ENCODE data around the gene FBXO15. TPM values are rescaled to one million over a fixed set of nuclear protein-coding genes. Genes with fewer than 3 reads are reported as not detected.

The FBXO15 gene
- total RNA-seq, 1 experiment from 2014 or later, result 0.39 TPM

DNA sequence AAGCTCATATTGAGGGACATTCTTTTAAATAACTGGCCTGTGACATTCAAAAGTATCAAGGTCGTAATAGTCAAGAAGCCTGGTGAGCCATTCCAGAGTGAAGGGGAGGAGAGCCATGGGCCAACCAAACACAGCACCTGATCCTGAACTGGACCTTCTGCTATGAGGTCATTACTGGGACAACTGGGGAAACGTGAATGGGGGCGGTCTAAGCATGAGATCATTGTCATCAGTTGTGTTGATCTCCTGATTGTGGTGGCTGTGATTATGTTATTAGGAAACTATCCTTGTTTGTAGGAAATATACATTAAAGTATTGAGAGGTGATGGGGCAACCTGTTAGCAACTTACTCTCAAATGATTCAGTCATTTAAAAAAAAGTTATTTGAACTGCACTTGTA is 79.3 kb downstream of the FBXO15 start:
- Mint-ChIP-seq H3K9me3 (no peaks in the 10 kb centered on the region), H3K36me3 (ENCODE audit: insufficient read depth in 1 of 3, low read depth in 3 of 3) (no peaks in the 10 kb centered on the region), H3K4me1 (peaks cover 6 to 7% of the 10 kb centered on the region in 2 experiments; a peak in 3 of 4 replicates), H3K27me3 (ENCODE audit: low read depth) (no peaks in the 10 kb centered on the region; the same call in 1 of the 2 replicates), H3K4me3 (no peak overlapping the region), H3K27ac (no peak overlapping the region)
- Histone ChIP-seq H3K79me1 (ENCODE audit: insufficient read depth, low read depth, low read length, poor library complexity, severe bottlenecking) (no peaks in the 10 kb centered on the region), H3K4ac (ENCODE audit: low read depth, low read length) (no peak overlapping the region), H2BK15ac (ENCODE audit: low read depth, low read length) (no peak overlapping the region), H4K5ac (ENCODE audit: insufficient read length, low read depth, low read length) (no peak overlapping the region), H2BK5ac (ENCODE audit: insufficient read length, low read length) (no peak overlapping the region), H3K9ac (ENCODE audit: extremely low read depth, insufficient read length, low read length) (no peak overlapping the region), H3K23me2 (ENCODE audit: insufficient read length, low read depth, low read length, poor library complexity, severe bottlenecking) (no peaks in the 10 kb centered on the region), H3K27ac (ENCODE audit: insufficient read length, low read depth, low read length) (no peak overlapping the region), H2BK20ac (ENCODE audit: low read depth, low read length, poor library complexity, severe bottlenecking) (no peak overlapping the region), H3K9me3 (ENCODE audit: control insufficient read depth, low read depth, low read length) (no peaks in the 10 kb centered on the region), H3K56ac (ENCODE audit: insufficient read length, low read depth, low read length) (no peak overlapping the region), H3K4me1 (ENCODE audit: insufficient read depth, low read length) (no peaks in the 10 kb centered on the region), H4K91ac (ENCODE audit: insufficient read length, low read depth, low read length) (no peak overlapping the region), H3K4me2 (ENCODE audit: insufficient read depth, insufficient read length, low read length) (no peak overlapping the region), H2AK5ac (ENCODE audit: insufficient read length, low read length) (no peak overlapping the region), H3K79me2 (ENCODE audit: insufficient read depth, low read length) (no peaks in the 10 kb centered on the region), H4K20me1 (ENCODE audit: control insufficient read depth, insufficient read depth, insufficient read length) (no peaks in the 10 kb centered on the region), H3T11ph (ENCODE audit: low read length) (no peak overlapping the region), H4K8ac (replicated peaks; ENCODE audit: insufficient read length, low read depth, low read length) (no peak overlapping the region), H2BK120ac (ENCODE audit: low read depth, low read length, poor library complexity, severe bottlenecking) (no peak overlapping the region), H3K27me3 (ENCODE audit: insufficient read depth, low read length) (no peaks in the 10 kb centered on the region), H3K18ac (ENCODE audit: insufficient read length, low read depth, low read length) (no peak overlapping the region), H2BK12ac (ENCODE audit: insufficient read length, low read depth, low read length) (no peak overlapping the region), H2AFZ (ENCODE audit: low read length) (no peak overlapping the region), H3K14ac (ENCODE audit: insufficient read depth, low read length) (no peak overlapping the region), H3K23ac (ENCODE audit: insufficient read length, low read depth, low read length) (no peak overlapping the region)
- TF ChIP-seq, protein P1, sequence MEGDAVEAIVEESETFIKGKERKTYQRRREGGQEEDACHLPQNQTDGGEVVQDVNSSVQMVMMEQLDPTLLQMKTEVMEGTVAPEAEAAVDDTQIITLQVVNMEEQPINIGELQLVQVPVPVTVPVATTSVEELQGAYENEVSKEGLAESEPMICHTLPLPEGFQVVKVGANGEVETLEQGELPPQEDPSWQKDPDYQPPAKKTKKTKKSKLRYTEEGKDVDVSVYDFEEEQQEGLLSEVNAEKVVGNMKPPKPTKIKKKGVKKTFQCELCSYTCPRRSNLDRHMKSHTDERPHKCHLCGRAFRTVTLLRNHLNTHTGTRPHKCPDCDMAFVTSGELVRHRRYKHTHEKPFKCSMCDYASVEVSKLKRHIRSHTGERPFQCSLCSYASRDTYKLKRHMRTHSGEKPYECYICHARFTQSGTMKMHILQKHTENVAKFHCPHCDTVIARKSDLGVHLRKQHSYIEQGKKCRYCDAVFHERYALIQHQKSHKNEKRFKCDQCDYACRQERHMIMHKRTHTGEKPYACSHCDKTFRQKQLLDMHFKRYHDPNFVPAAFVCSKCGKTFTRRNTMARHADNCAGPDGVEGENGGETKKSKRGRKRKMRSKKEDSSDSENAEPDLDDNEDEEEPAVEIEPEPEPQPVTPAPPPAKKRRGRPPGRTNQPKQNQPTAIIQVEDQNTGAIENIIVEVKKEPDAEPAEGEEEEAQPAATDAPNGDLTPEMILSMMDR (conservative IDR thresholded peaks at IDR 0.05), result no peak
- no peak for DNase-seq
- no CpG with 5 or more reads among the region's 3 CpGs for WGBS (ENCODE audit: extremely low coverage, insufficient read length, low lambda C conversion rate)

Data from H9 (cell line).